ENCODE data around the gene CDS2.

- no peak for TF ChIP-seq CTCF (IDR thresholded peaks at IDR 0.05)
- TF ChIP-seq POLR2A (IDR thresholded peaks at IDR 0.05), result no peak
Observed at GRCh38 chr20:5170341-5170740, 43.5 kb downstream of the CDS2 start.
